GM21825 (cell line): Measurements from ENCODE around the gene AUTS2.

Experiments used
- ATAC-seq: cut with Tn5 transposase; IDR thresholded peaks from one replicate; pipeline ENCODE4 v1.9.1; 2021; ENCODE audit warnings: mild to moderate bottlenecking, moderate library complexity; ENCODE audit not compliant: unreplicated experiment

The AUTS2 gene

DNA sequence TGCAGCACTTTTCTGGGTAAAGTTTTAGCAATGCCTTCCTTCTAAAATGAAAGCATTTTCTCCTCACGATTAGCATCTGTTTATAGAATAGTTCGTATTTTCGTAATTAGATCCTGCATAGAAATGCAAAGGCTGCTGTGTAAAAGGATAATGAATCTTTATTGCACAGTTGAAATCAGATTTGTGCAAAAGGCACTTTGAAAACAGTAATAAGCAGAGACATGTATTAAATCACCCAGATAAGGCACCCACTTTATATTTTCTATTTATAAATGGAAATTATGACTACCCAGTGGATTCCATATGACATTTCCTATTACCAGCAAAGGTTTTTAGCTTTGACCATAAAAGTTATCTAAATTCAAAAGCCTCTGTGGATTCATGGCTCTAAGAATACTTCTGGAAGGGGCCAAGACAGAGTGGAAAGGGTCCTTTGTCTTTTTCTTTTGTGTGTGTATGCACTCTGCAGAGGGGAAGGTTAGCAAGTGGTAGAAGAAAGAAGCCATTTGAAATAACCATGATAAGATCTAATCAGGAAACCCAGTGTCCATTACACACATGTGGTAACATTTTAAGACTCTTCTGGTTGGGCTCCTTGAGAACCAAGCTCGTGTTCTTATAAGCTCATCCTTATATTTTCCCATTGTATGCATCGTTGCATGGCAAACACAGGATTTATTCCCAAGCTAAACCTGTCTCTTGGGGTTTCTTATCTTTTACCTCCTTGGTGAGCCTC lies 612.1 kb downstream of the AUTS2 start:
- no peak for ATAC-seq

DNA sequence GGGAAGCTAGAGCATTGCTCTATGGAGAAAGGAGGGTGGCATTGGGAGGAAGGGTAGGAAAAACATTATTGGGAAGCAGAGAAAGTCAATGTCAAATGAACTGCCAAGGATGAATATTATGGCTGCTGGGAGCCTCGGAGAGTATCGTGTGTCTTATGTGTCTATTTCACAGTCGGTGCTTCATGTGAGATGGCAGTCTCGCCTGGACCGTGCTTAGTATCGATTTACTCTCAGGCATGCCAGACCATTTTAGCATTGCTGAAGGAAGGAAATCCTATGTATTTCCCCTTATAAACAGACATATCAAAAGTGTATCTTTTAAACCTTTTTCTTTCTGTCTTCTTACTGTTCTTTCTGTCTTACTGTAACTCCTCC lies 612.6 kb downstream of the AUTS2 start:
- no peak for ATAC-seq

DNA sequence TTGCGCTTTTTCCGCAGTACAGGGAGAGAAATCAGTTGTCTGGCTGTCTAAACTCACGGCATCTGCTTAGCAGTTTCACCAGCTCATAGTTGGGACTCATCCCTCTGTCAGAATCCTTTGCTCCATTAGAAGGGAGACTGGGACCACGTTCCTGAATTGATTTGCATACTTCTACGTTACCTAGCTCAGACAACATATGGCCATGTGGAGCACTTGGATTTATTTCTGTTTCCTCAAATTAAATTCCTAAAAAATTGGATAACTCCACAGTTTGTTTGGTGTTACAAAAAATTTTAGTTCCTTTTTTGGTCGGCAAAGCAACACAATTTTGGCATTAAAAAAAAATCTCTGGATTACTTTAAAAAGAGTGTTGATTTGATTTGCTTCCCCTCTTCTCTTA lies 614.0 kb downstream of the AUTS2 start:
- no peak for ATAC-seq

DNA sequence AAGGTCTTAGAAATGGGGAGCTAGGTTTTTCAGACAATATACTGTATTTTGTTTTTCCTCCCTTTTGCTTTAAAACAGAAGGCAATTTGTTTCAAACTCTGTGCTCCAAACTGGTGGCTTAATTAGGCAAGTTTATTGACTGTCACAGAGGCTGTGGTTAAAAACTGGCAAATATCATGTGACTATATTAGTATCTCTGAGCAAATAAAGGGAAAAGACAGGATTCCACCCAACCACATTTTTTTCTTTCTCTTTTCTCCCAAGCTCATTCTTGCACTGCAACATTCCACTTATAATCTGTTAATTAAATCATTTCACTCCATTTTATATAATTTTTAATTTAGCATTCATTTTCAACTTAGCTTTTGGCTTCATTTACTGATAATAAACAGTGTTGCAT lies 615.8 kb downstream of the AUTS2 start:
- no peak for ATAC-seq

DNA sequence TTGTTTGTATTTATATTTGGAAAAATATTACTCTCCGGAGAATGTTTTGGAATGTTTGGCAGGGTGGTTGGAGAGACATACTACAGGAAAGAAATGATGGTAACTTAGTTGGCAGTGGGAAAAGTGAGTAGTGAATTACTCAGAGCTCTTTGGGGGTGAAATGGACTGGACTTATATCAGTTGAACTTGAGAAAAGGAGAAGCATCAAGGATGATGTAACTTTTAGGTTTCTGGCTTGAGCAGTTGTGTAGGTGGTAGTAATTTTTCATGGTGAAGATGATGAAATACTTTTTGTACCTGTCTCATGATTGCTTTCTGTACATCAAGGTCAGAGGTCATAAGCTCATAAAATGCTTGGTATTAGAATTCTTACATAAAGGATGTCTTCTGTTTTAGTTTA lies 617.2 kb downstream of the AUTS2 start:
- ATAC-seq, result no peak

DNA sequence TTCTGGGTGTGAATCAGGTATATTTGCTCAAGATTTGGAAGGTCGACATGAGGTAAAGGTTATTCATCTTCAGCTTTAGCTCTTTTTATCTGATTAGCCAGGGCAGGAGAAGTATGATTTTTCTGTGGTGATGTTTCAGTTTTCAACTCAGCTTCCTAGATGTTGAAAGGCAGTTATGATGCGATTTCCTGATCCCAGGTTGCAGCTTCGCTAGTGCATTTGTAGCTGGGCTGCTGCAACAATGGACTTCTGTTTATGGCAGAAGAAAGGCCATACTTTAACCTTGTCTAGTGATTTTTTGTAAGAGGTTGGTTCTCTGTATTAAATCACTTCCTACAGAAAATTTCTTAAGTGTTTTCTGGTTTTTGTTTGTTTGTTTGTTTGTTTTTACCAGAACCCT lies 619.3 kb downstream of the AUTS2 start:
- ATAC-seq, result no peak

DNA sequence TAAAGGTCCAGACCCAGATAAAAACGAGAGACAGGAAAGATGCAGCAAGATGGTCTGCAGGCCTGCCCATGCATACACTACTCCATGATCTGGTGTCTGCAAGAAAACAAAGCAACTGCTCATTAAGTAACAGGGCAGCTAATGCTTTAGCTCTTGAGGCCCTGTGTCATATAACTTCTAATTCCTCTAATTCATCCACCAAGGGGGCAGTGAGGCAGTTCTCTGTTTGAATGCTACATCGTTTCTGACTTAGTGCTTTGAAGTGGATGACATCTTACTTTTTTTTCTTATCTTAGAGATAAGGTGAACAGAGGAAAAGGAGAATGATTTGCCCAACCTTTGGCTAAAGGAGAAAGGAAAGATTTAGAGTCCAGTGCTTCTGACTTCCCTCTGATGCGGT lies 619.7 kb downstream of the AUTS2 start:
- no peak for ATAC-seq

DNA sequence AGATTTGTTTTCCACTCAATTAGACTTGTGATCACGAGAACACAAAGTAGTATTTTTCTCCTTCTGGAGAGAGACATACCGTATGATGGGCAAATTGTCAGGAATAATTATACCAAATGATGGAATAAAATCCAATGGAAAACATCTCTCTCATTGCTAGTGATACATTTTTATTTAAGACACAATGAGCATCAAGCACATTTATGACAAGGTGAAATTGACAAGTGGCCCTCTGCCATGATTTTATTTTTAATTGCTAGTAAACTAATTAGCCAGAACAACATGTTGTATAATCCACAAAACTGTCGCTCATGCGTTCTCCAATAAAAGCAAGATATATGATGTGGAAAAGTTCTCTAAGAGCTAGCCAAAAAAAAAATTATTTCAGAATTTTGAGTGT lies 620.8 kb downstream of the AUTS2 start:
- no peak for ATAC-seq

DNA sequence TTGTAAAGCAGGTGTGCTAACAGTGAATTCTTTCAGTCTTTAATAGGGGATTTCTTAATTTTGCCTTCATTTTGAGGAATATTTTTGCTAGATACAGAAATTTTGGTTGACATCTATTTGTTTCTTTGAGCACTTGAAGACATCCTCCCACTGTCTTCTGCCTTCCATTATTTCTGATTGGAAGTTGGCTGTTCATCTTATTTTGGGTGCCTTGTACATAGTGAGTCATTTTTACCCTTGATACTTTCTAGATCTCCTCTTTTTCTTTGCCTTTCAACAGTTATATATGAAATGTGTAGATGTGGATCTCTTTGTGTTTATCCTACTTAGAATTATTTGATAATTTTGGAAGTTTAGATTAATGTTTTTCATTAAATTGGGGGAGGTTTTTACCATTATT lies 631.0 kb downstream of the AUTS2 start:
- ATAC-seq, result no peak

DNA sequence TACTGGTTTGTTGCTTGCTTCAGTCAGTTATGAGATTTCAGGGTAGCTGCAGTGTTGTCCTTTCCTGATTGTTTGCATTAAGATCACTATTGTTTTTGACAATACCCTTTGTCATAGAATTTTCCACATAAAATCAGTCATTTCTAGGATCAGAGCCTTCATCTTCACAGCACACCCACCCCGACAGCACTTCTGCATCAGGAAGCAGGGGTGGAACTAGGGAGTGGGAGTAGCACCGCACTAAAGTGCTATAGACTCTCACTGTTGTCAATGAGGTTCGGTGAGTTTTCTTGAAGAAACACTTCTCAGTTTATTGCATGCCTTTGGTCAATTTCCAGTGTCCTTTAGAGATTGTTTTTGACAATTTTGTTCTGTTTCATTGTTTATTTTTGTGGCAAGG lies 632.5 kb downstream of the AUTS2 start:
- no peak for ATAC-seq

DNA sequence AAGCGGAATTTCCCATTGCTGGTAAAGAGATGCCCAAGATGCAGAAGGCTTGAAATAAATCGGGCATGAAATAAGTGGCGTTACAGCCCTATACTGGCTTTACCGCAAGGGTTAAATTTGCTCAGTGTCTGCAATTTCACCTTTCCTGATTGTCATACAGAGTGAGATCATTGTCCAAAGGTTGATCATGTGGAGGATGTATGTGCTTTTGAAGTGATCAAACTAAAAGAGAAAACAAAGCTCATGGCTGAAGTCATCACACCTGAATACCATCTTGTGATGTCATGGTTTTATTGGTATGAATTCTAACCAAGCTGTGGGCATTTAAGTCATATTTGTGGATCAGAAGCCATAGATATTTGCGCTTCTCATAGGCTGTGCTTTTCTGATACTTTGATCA lies 635.5 kb downstream of the AUTS2 start:
- no peak for ATAC-seq

DNA sequence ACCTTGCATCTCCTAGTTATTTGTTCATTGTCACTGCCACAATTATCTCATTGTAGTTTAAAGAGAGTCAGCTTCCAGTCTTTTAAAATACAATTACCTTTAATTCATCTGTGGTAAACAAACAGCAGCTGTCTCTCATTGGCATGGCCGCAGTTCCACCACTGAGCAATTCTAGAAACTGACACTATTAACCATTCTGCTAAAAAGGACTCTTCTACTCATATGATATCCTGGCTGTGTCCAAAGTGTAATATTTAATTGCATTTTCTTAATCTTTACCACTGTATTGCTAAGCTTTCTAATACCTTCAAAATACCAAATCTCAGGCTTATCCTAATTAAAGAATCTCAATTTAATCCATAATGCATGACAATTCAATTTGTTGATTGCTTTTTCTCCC lies 639.0 kb downstream of the AUTS2 start:
- no peak for ATAC-seq

DNA sequence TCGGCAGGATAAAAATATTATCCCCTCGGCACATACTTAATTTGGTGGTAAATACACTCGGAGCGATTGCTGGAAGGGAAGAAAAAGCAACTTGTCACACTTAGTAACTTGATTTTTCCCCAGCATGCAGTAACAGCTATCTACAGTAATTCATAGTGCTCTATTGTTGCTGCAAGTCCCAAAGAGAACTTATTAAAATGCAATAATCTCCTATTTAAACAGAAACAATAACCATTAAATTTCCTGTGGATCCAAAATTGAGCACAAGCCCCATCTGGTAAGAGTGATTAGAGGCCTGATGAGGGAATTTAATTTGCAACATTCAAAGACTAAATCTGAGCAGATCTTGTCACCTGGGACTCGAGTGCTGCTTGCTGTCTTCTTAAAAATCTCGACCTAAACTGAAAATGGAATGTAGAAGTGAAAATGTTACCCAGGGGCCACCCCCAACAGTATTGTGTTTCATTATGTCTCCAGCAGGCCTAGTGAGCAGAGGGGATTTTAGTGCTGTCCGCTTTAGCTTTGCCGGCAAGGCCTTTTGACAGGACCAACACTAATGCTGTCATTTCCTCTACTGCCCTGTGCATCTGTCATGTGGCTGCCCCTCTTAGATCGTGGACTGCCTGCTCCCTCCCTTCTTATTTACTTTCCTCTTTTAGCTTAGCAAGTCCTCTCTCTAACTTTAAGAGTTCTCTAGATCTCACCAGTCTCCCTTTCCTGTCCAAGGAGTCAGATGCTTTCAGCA lies 639.7 kb downstream of the AUTS2 start:
- peak; percentile 100 for ATAC-seq

DNA sequence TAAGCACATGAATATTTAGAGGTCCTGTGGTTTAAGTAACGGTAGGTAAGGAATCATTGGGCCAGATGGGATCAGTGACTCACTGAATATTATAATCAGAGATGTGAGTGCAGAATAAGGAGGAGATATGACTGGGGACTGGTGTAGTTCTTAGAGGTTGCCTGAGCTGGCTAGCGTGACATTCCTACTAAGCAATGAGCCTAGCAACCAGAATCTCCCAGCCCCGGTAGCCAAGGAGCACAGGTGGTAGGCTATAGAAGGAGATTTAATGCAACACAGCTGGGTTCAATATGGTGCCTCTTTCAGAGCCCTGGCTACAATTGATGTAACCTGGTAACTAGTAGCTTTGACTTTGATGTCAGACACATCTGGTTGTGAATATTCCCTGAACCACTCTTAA lies 641.6 kb downstream of the AUTS2 start:
- no peak for ATAC-seq

DNA sequence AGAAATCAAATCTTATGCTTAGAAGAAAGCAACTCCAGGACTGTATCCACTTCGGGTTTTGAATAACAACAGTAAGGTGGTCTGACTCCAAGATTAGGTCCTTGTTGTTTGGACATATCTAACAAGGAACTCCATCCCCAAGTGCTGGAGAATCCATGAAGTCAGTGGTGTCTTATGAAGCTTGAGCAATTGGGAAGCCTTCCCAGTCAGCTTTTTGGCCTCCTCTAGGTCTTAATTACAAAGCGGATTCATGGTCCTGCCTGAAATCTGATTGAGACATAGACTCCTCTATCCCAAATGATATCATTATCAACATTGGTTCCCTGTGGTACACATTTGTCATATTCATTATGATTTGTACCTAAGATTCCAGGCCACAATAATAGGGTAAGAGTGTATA lies 642.6 kb downstream of the AUTS2 start:
- ATAC-seq, result no peak

DNA sequence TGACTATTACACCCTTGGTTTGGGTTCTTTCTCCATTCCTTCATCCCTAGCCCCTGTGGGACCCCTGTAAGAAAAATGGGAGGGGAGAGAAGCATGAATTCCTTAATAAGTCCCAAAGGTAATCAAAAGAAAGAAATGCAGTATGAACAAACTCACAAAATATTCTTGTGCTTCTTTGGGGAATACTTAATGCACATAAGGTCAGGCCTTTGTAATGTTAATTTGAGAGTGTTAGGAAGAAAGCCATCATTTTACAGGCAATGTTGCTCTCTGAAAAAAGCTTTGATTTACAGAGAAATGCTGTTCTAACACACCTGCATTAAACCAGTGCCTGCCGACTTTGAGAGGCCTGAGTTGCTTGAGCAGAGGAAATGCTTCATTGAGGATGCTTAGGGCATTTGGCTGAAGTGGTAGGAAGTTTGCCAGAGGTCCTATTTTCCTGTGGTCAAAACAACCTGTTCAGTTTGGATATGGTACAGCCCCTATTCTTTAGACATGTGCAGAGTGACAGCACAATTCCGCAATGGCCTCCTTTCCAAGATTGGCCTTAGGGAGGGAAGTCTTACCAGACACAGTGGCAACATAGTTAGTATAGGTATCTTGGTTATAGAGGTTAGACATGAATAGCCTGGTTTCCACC lies 643.4 kb downstream of the AUTS2 start:
- ATAC-seq, result no peak

DNA sequence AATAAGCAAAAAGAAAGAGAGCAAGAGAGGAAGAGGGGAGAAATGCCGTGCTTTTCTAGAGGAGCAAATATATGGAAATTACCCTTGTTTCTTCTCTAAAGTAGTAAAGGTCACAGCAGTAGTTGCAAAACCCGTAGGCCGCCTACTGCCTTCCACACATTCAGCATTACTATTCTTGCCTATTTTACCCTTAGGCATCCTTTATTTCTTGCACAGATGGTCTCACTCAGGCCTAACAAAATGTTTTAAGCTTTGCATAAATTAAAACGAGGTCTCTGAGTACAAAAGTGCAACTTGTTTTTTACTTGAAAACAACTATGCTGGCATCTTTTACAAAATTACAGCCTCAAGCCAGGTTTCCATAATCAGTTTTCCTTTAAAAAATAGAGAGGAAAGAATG lies 644.6 kb downstream of the AUTS2 start:
- ATAC-seq, result no peak

DNA sequence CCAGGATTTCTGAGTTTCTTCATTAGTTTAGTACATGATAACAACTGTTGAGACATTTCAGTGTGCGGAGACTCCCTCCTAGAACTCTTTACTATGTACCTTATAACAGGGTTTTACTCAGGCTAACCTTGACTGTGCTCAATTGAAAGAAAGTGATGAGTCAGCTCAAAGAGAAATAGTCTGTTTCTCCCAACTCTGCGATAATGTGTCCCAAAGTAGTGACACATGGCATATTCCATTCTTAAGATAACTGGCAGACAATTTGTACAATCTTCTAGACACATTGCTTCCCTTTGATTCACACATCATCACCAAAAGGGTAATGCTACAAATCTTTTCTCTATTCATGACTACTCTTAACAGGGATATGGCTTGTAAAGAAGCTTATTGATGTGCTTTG lies 645.2 kb downstream of the AUTS2 start:
- ATAC-seq, result no peak

DNA sequence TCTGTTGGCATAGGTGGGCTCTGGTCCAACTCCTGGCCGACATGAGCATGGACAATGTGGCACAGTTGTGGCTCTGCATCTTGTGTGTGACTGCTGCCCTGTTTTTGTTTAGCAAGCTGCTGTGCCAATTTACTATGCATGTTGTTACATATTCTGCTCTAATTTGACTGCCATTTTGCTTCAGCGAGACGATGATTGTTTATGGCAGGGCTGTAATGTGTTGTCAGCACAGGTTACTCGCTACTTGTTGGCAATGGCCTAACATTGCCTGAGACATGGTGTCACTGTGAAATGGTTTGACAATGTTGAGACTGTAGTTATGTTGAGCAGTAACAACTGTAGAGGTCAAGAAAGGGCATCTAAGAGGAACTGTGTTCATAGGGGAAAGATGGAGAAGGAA lies 659.6 kb downstream of the AUTS2 start:
- no peak for ATAC-seq

DNA sequence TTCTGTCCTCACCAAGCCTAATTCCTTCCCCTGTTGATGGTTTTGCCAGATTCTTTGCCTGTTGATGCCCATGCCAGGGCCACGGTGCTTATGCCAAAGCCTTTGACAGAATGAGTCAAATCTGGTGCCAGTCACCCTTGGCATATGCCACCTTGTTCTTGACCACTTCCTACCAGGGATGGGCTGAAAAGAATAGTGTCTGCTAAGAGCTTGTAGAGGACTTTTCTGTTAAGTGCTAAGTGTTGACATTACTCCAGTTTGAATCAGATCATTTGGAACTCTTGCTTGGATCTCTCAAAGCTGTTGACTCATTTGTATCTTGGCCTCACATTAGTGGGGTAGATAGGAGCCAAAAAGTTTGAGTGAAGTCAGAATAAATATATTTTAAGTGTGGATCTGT lies 661.2 kb downstream of the AUTS2 start:
- ATAC-seq, result no peak

DNA sequence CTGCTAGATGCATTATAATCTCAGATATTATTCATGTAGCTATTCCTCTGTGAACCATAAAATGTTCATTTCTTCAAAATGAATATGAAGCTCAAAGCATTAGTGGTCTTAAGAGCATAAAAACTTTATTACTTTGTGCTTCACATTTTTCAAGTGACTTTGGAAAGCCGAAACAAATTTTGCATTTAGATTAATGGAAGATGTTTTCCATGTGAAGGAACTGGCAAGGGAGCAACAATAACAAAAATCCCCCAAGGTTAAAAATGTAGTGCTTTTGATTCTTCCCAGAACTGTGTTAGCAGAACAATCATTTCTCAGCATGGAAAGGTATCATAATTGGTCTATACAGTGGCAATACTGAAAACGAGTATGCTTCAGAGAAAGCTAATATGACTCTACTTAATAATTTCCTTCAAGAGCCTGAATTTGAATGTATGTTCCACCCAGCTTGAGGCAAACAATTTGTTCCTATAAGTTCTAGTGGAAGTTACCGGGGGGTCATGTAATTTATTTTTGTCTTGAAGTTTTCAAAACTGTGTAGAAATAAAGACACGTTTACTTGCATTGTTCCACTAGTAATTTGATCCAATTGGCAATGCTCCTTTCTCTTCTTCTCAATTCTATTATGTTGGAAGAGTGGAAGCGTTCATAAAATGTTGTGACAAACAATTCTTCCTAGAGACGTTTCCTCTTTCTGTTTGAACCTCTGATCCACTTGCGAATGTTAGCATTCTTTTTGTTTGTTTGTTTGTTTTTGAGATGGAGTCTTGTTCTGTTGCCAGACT lies 665.4 kb downstream of the AUTS2 start:
- no peak for ATAC-seq

DNA sequence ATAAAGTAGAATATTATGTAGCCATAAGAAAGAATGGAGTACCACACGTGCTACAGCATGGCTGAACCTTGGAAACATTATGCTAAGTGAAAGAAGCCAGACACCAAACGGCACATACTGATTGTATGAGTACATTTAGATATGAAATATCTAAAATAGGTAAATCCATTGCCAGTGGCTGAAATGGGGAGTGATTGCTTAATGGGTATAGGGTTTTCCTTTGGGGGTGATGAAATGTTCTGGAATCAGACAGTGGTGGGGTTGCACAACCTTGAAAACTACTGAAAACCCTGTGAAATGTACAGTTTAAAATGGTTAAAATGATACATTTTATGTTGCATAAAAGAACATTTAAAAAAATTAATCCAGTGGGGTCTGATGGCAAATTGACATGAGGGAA lies 667.9 kb downstream of the AUTS2 start:
- ATAC-seq, result no peak
